ENCODE data around the gene ADAMTSL1.

Gene ADAMTSL1

GRCh38 chr9:18636781-18637180 lies 162.8 kb downstream of the ADAMTSL1 start:
- no peaks in the 10 kb centered on the region for H3K27me3 ChIP-seq (ENCODE audit: low read length)
- H3K4me2 ChIP-seq (ENCODE audit: low read depth, low read length, poor library complexity, severe bottlenecking), result no peak overlapping the region
- no peaks in the 10 kb centered on the region for H3K79me2 ChIP-seq (ENCODE audit: insufficient read depth, low read length)
- no peak overlapping the region for H3K4me3 ChIP-seq (ENCODE audit: insufficient read depth, low read length, poor library complexity, severe bottlenecking)
- H4K20me1 ChIP-seq (ENCODE audit: low read depth, low read length), result no peaks in the 10 kb centered on the region
- H3F3A ChIP-seq (ENCODE audit: insufficient read depth), result no peaks in the 10 kb centered on the region
- H3K9me3 ChIP-seq (ENCODE audit: insufficient read depth, low read length), result no peaks in the 10 kb centered on the region
- H3K36me3 ChIP-seq (ENCODE audit: low read length), result no peaks in the 10 kb centered on the region
- H2AFZ ChIP-seq (ENCODE audit: low read depth, low read length, severe bottlenecking), result no peak overlapping the region
- H3K9ac ChIP-seq (ENCODE audit: low read length), result no peak overlapping the region
- H3K9me2 ChIP-seq (replicated peaks; ENCODE audit: insufficient read depth, low read length), result no peaks in the 10 kb centered on the region; the same call in 1 of the 2 replicates
- TF ChIP-seq CTCF (IDR thresholded peaks at IDR 0.05; ENCODE audit: insufficient read depth, low read length, poor library complexity, severe bottlenecking), result no peak
- no peak for TF ChIP-seq EZH2phosphoT487 (conservative IDR thresholded peaks at IDR 0.05; ENCODE audit: low read length)
- no peak overlapping the region for H3K27ac ChIP-seq (ENCODE audit: low read depth, low read length)

- H3K79me2 ChIP-seq (ENCODE audit: insufficient read depth, low read length), result no peaks in the 10 kb centered on the region
- no peak overlapping the region for H3K4me2 ChIP-seq (ENCODE audit: low read depth, low read length, poor library complexity, severe bottlenecking)
- H3K27ac ChIP-seq (ENCODE audit: low read depth, low read length), result no peak overlapping the region
- H3K36me3 ChIP-seq (ENCODE audit: low read length), result no peaks in the 10 kb centered on the region; the same call in 1 of the 2 replicates
- no peak overlapping the region for H2AFZ ChIP-seq (ENCODE audit: low read depth, low read length, severe bottlenecking)
- H3K9me2 ChIP-seq (replicated peaks; ENCODE audit: insufficient read depth, low read length), result no peaks in the 10 kb centered on the region; the same call in 1 of the 2 replicates
- no peaks in the 10 kb centered on the region for H4K20me1 ChIP-seq (ENCODE audit: low read depth, low read length)
- H3K9me3 ChIP-seq (ENCODE audit: insufficient read depth, low read length), result no peaks in the 10 kb centered on the region; the same call in 1 of the 2 replicates
- TF ChIP-seq CTCF (IDR thresholded peaks at IDR 0.05; ENCODE audit: insufficient read depth, low read length, poor library complexity, severe bottlenecking) (no peak), EZH2phosphoT487 (conservative IDR thresholded peaks at IDR 0.05; ENCODE audit: low read length) (no peak)
- H3F3A ChIP-seq (ENCODE audit: insufficient read depth), result no peaks in the 10 kb centered on the region
- no peaks in the 10 kb centered on the region; the same call in 1 of the 2 replicates for H3K27me3 ChIP-seq (ENCODE audit: low read length)
- H3K9ac ChIP-seq (ENCODE audit: low read length), result no peak overlapping the region
- no peak overlapping the region for H3K4me3 ChIP-seq (ENCODE audit: insufficient read depth, low read length, poor library complexity, severe bottlenecking)
Measured at GRCh38 chr9:18638371-18639249, 164.7 kb downstream of the ADAMTSL1 start.

GRCh38 chr9:18639911-18640310 lies 166.0 kb downstream of the ADAMTSL1 start:
- no peaks in the 10 kb centered on the region for H3F3A ChIP-seq (ENCODE audit: insufficient read depth)
- TF ChIP-seq EZH2phosphoT487 (conservative IDR thresholded peaks at IDR 0.05; ENCODE audit: low read length) (no peak), CTCF (IDR thresholded peaks at IDR 0.05; ENCODE audit: insufficient read depth, low read length, poor library complexity, severe bottlenecking) (no peak)
- H3K36me3 ChIP-seq (ENCODE audit: low read length), result no peaks in the 10 kb centered on the region; the same call in 1 of the 2 replicates
- H2AFZ ChIP-seq (ENCODE audit: low read depth, low read length, severe bottlenecking), result no peak overlapping the region
- H4K20me1 ChIP-seq (ENCODE audit: low read depth, low read length), result no peaks in the 10 kb centered on the region
- no peaks in the 10 kb centered on the region; the same call in 1 of the 2 replicates for H3K9me2 ChIP-seq (replicated peaks; ENCODE audit: insufficient read depth, low read length)
- no peak overlapping the region for H3K27ac ChIP-seq (ENCODE audit: low read depth, low read length)
- H3K9ac ChIP-seq (ENCODE audit: low read length), result no peak overlapping the region
- H3K4me3 ChIP-seq (ENCODE audit: insufficient read depth, low read length, poor library complexity, severe bottlenecking), result no peak overlapping the region
- H3K9me3 ChIP-seq (ENCODE audit: insufficient read depth, low read length), result no peaks in the 10 kb centered on the region; the same call in 1 of the 2 replicates
- no peaks in the 10 kb centered on the region; the same call in 1 of the 2 replicates for H3K27me3 ChIP-seq (ENCODE audit: low read length)
- no peak overlapping the region for H3K4me2 ChIP-seq (ENCODE audit: low read depth, low read length, poor library complexity, severe bottlenecking)
- H3K79me2 ChIP-seq (ENCODE audit: insufficient read depth, low read length), result no peaks in the 10 kb centered on the region

All from SU-DHL-6 (cell line).